Neuron (in vitro differentiated cells): ENCODE data around the gene IRF3.
"Not testable (repeated sequence)": the region's sequence is repeated elsewhere in the genome, so short reads cannot be mapped to it uniquely, and the experiment has no call there.

Experiments used
- H2AFZ ChIP-seq: one replicate; pipeline ENCODE4 v1.6.1; 2013; ENCODE audit warnings: low read depth, mild to moderate bottlenecking, inconsistent platforms, low read length, moderate library complexity
- H3K27me3 ChIP-seq: one replicate; pipeline ENCODE4 v1.6.1; 2013; ENCODE audit warnings: low read length; ENCODE audit not compliant: insufficient read depth
- H3K36me3 ChIP-seq: one replicate; pipeline ENCODE4 v1.6.1; 2013; ENCODE audit warnings: low read length; ENCODE audit not compliant: insufficient read depth
- H3K4me1 ChIP-seq: one replicate; pipeline ENCODE4 v1.6.1; 2013; ENCODE audit warnings: low read length; ENCODE audit not compliant: insufficient read depth
- H3K4me3 ChIP-seq: 2 replicates; pipeline ENCODE4 v1.5.1; 2013; ENCODE audit warnings: mild to moderate bottlenecking, low read length, moderate library complexity
- H3K9me3 ChIP-seq: one replicate; pipeline ENCODE4 v1.6.1; 2013; ENCODE audit warnings: low read length

Gene IRF3

DNA sequence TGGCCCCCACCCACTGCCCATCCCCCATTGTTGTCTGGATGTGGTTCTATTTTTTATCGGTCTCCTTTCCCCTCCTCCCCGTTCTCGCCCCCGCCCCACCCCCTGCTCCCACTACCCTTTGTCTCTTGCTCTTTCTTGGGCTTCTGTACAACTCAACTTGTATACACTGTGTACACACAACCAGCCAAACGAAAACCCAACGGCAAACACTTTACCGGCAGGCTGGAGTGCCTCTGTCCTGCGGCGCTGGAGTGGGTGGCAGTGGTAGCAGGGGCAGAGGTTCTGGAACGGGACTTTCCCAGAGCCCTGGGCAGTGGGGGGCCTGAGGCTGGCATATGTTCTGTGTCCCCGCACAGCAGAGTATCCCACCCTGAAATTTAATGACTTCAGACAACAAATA is 39.4 kb downstream of the IRF3 start:
- Histone ChIP-seq H3K4me3 (no peak overlapping the region), H3K9me3 (no peaks in the 10 kb centered on the region), H2AFZ (no peak overlapping the region), H3K4me1 (no peaks in the 10 kb centered on the region), H3K36me3 (peaks cover 46% of the 10 kb centered on the region), H3K27me3 (no peaks in the 10 kb centered on the region)

- H3K4me1 ChIP-seq = no peaks in the 10 kb centered on the region
- peaks cover 52% of the 10 kb centered on the region for H3K36me3 ChIP-seq
- H2AFZ ChIP-seq = no peak overlapping the region
- H3K27me3 ChIP-seq = no peaks in the 10 kb centered on the region
- no peaks in the 10 kb centered on the region for H3K9me3 ChIP-seq
- H3K4me3 ChIP-seq = no peak overlapping the region
Measured at GRCh38 chr19:49624967-49625910, 40.4 kb downstream of the IRF3 start.

- H3K4me3 ChIP-seq, H2AFZ ChIP-seq, H3K27me3 ChIP-seq, H3K4me1 ChIP-seq, H3K9me3 ChIP-seq: not testable (repeated sequence)
- H3K36me3 ChIP-seq = peaks cover 79% of the 10 kb centered on the region
Measured at GRCh38 chr19:49617860-49618259, 47.8 kb downstream of the IRF3 start.

DNA sequence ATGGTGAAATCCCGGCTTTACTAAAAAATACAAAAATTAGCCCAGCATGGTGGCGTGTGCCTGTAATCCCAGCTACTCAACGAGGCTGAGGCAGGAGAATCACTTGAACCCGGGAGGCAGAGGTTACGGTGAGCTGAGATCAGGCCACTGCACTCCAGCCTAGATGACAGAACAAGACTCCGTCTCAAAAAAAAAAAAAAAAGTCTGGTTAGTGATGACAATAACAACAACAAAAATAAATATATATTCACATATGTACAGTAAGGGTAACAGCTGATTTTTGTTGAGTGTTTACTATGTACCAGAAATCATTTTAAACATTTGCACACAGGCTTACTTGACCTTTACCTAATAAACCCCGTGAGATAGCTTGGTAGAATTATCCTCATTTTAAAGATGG is 48.7 kb downstream of the IRF3 start:
- Histone ChIP-seq H2AFZ (no peak overlapping the region), H3K4me3 (no peak overlapping the region), H3K36me3 (peaks cover 82% of the 10 kb centered on the region), H3K4me1 (no peaks in the 10 kb centered on the region), H3K9me3 (no peaks in the 10 kb centered on the region), H3K27me3 (no peaks in the 10 kb centered on the region)

- Histone ChIP-seq H3K36me3 (peaks cover 78% of the 10 kb centered on the region), H3K9me3 (no peaks in the 10 kb centered on the region), H3K4me1 (no peaks in the 10 kb centered on the region)
Measured at GRCh38 chr19:49616532-49616931, 49.1 kb downstream of the IRF3 start.

DNA sequence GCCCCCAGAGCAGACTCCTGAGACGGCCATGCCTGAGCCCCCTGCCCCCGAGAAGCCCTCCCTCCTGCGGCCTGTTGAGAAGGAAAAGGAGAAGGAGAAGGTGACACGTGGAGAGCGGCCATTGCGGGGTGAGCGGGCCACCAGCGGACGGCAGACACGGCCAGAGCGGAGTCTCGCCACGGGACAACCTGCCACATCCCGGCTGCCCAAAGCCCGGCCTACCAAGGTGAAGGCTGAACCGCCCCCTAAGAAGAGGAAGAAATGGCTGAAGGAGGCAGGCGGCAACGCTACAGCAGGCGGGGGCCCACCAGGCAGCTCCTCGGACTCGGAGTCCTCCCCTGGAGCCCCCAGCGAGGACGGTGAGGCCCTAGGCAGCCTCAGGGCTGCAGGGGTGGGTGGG is 49.8 kb downstream of the IRF3 start:
- Histone ChIP-seq H2AFZ (no peak overlapping the region), H3K4me1 (no peaks in the 10 kb centered on the region), H3K9me3 (no peaks in the 10 kb centered on the region), H3K36me3 (peaks cover 78% of the 10 kb centered on the region), H3K27me3 (no peaks in the 10 kb centered on the region), H3K4me3 (no peak overlapping the region)

More at GRCh38 chr19:49616532-49616931, 49.1 kb downstream of the IRF3 start:
- H3K4me3 ChIP-seq = no peak overlapping the region
- H3K27me3 ChIP-seq = no peaks in the 10 kb centered on the region
- no peak overlapping the region for H2AFZ ChIP-seq

DNA sequence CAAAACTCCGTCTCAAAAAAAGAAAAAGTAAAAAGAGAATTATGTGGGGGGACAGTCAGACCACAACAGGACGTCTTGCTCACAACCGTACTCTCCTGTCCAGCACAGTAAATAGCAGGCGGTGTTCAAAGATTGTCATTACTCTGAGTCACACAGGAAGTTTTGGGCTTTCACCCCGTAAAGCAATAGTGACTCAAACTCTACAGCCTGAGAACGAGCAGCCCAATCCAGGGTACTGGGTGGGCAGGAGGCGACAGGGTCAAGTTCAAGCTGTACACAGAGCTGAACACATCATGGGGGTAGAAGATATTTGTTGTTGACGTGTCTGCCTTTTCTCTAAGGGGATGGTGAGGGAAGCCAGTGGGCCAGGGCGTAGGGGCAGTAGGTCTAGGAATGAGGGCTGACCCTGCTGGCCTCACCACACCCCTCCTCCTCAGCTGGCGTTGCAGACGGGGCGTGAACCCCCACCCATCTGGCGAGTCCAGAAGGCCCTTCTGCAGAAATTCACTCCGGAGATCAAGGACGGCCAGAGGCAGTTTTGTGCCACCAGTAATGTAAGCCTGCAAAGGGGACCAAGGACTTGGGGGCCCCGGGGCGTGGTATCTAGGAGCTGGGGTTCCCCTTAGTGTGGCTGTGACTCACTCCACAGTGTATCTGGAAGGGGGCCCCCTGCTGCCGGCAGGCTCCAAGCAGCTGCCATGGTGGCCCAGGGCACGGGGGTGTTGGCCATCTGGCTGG is 51.4 kb downstream of the IRF3 start:
- Histone ChIP-seq H3K27me3 (no peaks in the 10 kb centered on the region), H3K9me3 (no peaks in the 10 kb centered on the region), H3K36me3 (peaks cover 79% of the 10 kb centered on the region), H3K4me1 (no peaks in the 10 kb centered on the region), H2AFZ (no peak overlapping the region), H3K4me3 (no peak overlapping the region)

DNA sequence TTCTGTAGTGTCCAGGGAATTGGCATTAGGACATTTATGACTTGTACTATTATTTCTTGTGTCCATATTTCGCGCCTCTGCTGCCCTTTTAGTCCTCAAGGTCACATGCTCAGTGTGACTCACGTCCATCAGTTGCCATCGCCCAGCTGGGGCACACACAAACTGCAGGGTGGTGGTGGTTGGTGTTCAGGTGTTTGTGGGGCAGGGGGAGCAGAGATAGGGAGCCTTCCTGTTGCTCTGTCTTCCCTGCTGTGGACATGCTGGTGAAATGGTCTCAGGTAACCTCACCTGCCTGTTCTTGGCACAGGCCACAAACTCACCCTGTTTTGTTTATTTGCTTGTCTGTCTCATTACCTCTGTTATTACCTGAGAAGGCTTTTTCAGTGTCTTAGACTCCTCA is 52.3 kb downstream of the IRF3 start:
- Histone ChIP-seq H3K4me3 (no peak overlapping the region), H2AFZ (no peak overlapping the region), H3K27me3 (no peaks in the 10 kb centered on the region), H3K9me3 (peaks cover 2% of the 10 kb centered on the region), H3K4me1 (no peaks in the 10 kb centered on the region), H3K36me3 (peaks cover 80% of the 10 kb centered on the region)
